GM21737 (cell line): Measurements from ENCODE around the gene GRID2.

Experiments
- ATAC-seq: cut with Tn5 transposase; IDR thresholded peaks from one replicate; pipeline ENCODE4 v1.9.1; 2021; ENCODE audit warnings: mild to moderate bottlenecking, moderate library complexity; ENCODE audit not compliant: unreplicated experiment

Gene GRID2

GRCh38 chr4:93178279-93178678 is 874.5 kb downstream of the GRID2 start:
- no peak for ATAC-seq

- no peak for ATAC-seq
Observed at GRCh38 chr4:93179044-93179443, 875.3 kb downstream of the GRID2 start.

- no peak for ATAC-seq
Observed at GRCh38 chr4:93182722-93183121, 879.0 kb downstream of the GRID2 start.

GRCh38 chr4:93183576-93183975 is 879.8 kb downstream of the GRID2 start:
- no peak for ATAC-seq

GRCh38 chr4:93184053-93184452 is 880.3 kb downstream of the GRID2 start:
- no peak for ATAC-seq

- no peak for ATAC-seq
Observed at GRCh38 chr4:93186846-93187245, 883.1 kb downstream of the GRID2 start.

- no peak for ATAC-seq
Observed at GRCh38 chr4:93187466-93187865, 883.7 kb downstream of the GRID2 start.

- no peak for ATAC-seq
Observed at GRCh38 chr4:93187892-93188291, 884.1 kb downstream of the GRID2 start.

- ATAC-seq, result no peak
Observed at GRCh38 chr4:93199492-93199891, 895.7 kb downstream of the GRID2 start.

GRCh38 chr4:93201471-93202096 is 897.8 kb downstream of the GRID2 start:
- no peak for ATAC-seq

GRCh38 chr4:93203708-93204107 is 899.9 kb downstream of the GRID2 start:
- ATAC-seq, result no peak

- ATAC-seq, result no peak
Observed at GRCh38 chr4:93212250-93212649, 908.5 kb downstream of the GRID2 start.

GRCh38 chr4:93216646-93217045 is 912.9 kb downstream of the GRID2 start:
- no peak for ATAC-seq

GRCh38 chr4:93217431-93217830 is 913.7 kb downstream of the GRID2 start:
- ATAC-seq, result no peak

GRCh38 chr4:93221771-93222170 is 918.0 kb downstream of the GRID2 start:
- no peak for ATAC-seq

GRCh38 chr4:93228021-93228420 is 924.3 kb downstream of the GRID2 start:
- ATAC-seq, result no peak

- ATAC-seq, result no peak
Observed at GRCh38 chr4:93232883-93233282, 929.1 kb downstream of the GRID2 start.

GRCh38 chr4:93237521-93237920 is 933.8 kb downstream of the GRID2 start:
- no peak for ATAC-seq

GRCh38 chr4:93243262-93243661 is 939.5 kb downstream of the GRID2 start:
- ATAC-seq, result no peak

- ATAC-seq, result no peak
Observed at GRCh38 chr4:93261207-93261606, 957.4 kb downstream of the GRID2 start.

GRCh38 chr4:93263166-93263565 is 959.4 kb downstream of the GRID2 start:
- no peak for ATAC-seq

GRCh38 chr4:93267747-93268146 is 964.0 kb downstream of the GRID2 start:
- ATAC-seq, result no peak

GRCh38 chr4:93285346-93285745 is 981.6 kb downstream of the GRID2 start:
- ATAC-seq, result no peak
